Thyroid gland (tissue), 4 donors: ENCODE data around the gene ZKSCAN8. TPM values are rescaled to one million over a fixed set of nuclear protein-coding genes. Genes with fewer than 3 reads are reported as not detected.

Experiments
- DNase-seq, 2 donors: peaks; one replicate each; pipeline ENCODE4 v3.0.0-alpha.2; 2019
- H3K27ac ChIP-seq, 3 donors: fragments of 200-600 bp; sonication (generic); 1 replicate in 2 of 3; 2 replicates in 1 of 3; pipeline ENCODE4 v1.5.1; 2016 to 2019; ENCODE audit warnings: mild to moderate bottlenecking in 1 of 3, moderate library complexity in 1 of 3
- H3K27me3 ChIP-seq: fragments of 200-600 bp; sonication (generic); one replicate; pipeline ENCODE4 v1.5.1; 2019
- H3K36me3 ChIP-seq, 2 donors: fragments of 200-600 bp; sonication (generic); one replicate each; pipeline ENCODE4 v1.5.1; 2016 to 2019
- H3K4me1 ChIP-seq, 2 donors: fragments of 200-600 bp; sonication (generic); one replicate each; pipeline ENCODE4 v1.5.1; 2017 to 2019
- H3K4me3 ChIP-seq, 3 donors: fragments of 200-600 bp; sonication (generic); replicated peaks in 1 of 3; 1 replicate in 2 of 3; 2 replicates in 1 of 3; pipeline ENCODE4 v1.5.1; 2016; ENCODE audit warnings: mild to moderate bottlenecking in 1 of 3
- H3K9me3 ChIP-seq: fragments of 200-600 bp; sonication (generic); one replicate; pipeline ENCODE4 v1.5.1; 2017
- CTCF ChIP-seq, 6 experiments: fragments of 200-600 bp in 3 of 6; fragments of 450-650 bp in 3 of 6; sonication (generic) in 3 of 6; IDR thresholded peaks; one replicate each; pipeline ENCODE4 v1.5.1; 2016 to 2019; ENCODE audit warnings: antibody characterized with exemption in 6 of 6, mild to moderate bottlenecking in 2 of 6, inconsistent platforms in 1 of 6, moderate library complexity in 1 of 6
- POLR2A ChIP-seq, 2 donors: fragments of 450-650 bp; IDR thresholded peaks; one replicate each; pipeline ENCODE4 v1.6.1; 2017; ENCODE audit warnings: antibody characterized with exemption in 2 of 2, mild to moderate bottlenecking in 2 of 2, moderate library complexity in 1 of 2
- WGBS, 2 donors: methylation state at CpG; one replicate each; pipeline ENCODE4 v1.1.5; 2017; 5-methylcytosine and 5-hydroxymethylcytosine counted together
- intact Hi-C: fragments of 100-400 bp; cut with DNase I; formaldehyde crosslinking; loops from one replicate; pipeline ENCODE4 v1.15.1; 2023
- total RNA-seq, 4 donors: library from RNA; depleted of rRNA; stranded (reverse); fragments of >200 nt; gene quantifications; one replicate each; pipeline ENCODE4 v1.2.3, GENCODE V29; 2016

The ZKSCAN8 gene
- total RNA-seq, 4 donors from 2014 or later = 21.5 to 44.2 (median 26.8) TPM

- H3K27ac ChIP-seq = no peak overlapping the region
- no peaks in the 10 kb centered on the region for H3K27me3 ChIP-seq
- no peak overlapping the region for H3K4me3 ChIP-seq
- peaks cover 11 to 15% of the 10 kb centered on the region in 2 donors for H3K4me1 ChIP-seq
- H3K9me3 ChIP-seq = no peaks in the 10 kb centered on the region
- intact Hi-C loops = loop anchor here (10.0 kb wide), 1 partner anchor 81 kb away; no protein-coding TSS in a partner anchor
- DNase-seq = no peak
- TF ChIP-seq POLR2A (IDR thresholded peaks at IDR 0.05) (no peak), CTCF (IDR thresholded peaks at IDR 0.05) (no peak)
- H3K36me3 ChIP-seq = peaks cover 0 to 5% of the 10 kb centered on the region in 2 donors
- WGBS, 2 donors = 55 to 60% methylated on average over 3 of the region's 3 CpGs
Measured at GRCh38 chr6:28134015-28134414, 7.7 kb upstream of the ZKSCAN8 start.

DNA sequence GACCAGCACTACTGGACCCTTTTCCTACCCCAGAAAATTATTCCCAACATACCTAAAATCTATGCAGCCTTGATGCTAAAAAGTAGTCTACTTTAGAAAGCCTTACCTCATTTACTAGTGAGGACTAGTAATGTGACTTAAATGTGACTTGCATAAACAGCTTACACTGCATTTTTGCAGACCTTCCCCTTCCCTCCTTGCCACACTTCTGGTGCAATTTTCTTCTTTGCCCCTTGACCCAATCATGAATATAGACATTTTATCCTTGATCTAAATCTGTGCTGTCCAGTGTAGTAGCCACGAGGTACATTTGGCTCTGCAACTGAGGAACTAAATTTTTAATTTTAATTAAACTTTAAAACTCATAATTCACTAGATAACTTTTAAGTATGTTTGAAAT is 7.0 kb upstream of the ZKSCAN8 start:
- H3K9me3 ChIP-seq = no peaks in the 10 kb centered on the region
- peaks cover 0 to 2% of the 10 kb centered on the region in 2 donors for H3K36me3 ChIP-seq
- H3K27me3 ChIP-seq = no peaks in the 10 kb centered on the region
- no peak for DNase-seq
- H3K4me1 ChIP-seq = peaks cover 11 to 15% of the 10 kb centered on the region in 2 donors
- 77 to 78% methylated on average over 1 of the region's 1 CpG for WGBS, 2 donors
- H3K27ac ChIP-seq = no peak overlapping the region
- no peak overlapping the region for H3K4me3 ChIP-seq
- intact Hi-C loops = loop anchor here (10.0 kb wide), 1 partner anchor 80 kb away; no protein-coding TSS in a partner anchor
- TF ChIP-seq POLR2A (IDR thresholded peaks at IDR 0.05) = no peak
- no peak for TF ChIP-seq CTCF (IDR thresholded peaks at IDR 0.05)

GRCh38 chr6:28135393-28135792 is 6.3 kb upstream of the ZKSCAN8 start:
- WGBS, 2 donors = 25 to 28% methylated on average over 3 of the region's 3 CpGs
- no peak for TF ChIP-seq POLR2A (IDR thresholded peaks at IDR 0.05)
- TF ChIP-seq CTCF (IDR thresholded peaks at IDR 0.05) = no peak
- H3K4me3 ChIP-seq = no peak overlapping the region
- H3K27ac ChIP-seq = no peak overlapping the region
- no peak for DNase-seq
- intact Hi-C loops = loop anchor here (10.0 kb wide), 1 partner anchor 79 kb away; no protein-coding TSS in a partner anchor
- peaks cover 11 to 15% of the 10 kb centered on the region in 2 donors for H3K4me1 ChIP-seq
- no peaks in the 10 kb centered on the region for H3K27me3 ChIP-seq
- no peaks in the 10 kb centered on the region for H3K36me3 ChIP-seq
- H3K9me3 ChIP-seq = no peaks in the 10 kb centered on the region

DNA sequence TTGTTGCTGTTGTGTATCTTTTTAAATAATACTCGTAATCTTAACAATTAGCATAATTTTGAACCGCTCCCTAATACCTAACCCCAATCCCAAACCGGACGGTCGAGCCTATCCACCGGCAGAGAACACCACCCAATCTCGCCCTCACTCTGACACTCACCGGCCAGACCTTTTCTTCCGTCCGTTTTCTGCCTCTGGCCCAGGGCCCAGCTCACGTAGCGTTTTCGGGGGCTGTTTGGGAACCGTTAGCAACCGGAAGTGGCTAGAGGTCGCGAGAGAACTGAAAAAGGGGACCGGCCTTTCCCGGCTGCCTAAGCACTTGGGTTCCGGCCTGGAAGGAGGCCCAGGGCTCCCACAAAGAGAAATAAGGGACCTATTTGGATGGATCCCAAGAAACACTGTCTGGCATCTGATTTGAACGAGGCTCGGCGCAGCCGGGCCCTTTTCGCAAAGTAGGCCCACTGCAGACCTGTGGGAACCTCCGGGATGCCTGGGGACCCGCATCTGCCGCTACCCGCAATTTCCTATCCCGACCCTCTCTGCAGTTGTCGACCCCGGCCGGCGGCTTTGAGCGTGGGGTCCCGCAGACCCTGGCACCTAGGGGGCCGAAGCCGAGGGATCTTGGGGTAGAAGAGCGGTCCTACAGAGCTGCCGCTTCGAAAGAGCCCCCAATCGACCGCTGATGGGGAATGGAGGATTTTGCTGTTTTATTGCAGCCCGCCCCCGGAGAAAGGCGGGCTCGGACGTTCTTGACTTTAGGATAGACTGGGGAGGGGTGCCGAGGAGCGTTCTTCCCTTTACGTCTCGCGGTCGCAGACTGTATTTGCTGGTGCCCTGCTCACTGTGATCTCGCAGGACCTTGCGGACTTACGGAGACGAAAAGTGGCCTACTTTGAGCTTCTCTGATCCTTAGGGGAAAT is 4.8 kb upstream of the ZKSCAN8 start:
- intact Hi-C loops = loop anchor here (10.0 kb wide), 1 partner anchor 78 kb away; no protein-coding TSS in a partner anchor
- peaks cover 11 to 15% of the 10 kb centered on the region in 2 donors for H3K4me1 ChIP-seq
- DNase-seq = peak; percentile 91 to 92
- H3K4me3 ChIP-seq = peak overlapping the region; percentile 65 to 93 (median 83)
- H3K36me3 ChIP-seq = no peaks in the 10 kb centered on the region
- peak overlapping the region; percentile 81 to 95 (median 87) for H3K27ac ChIP-seq
- TF ChIP-seq CTCF (IDR thresholded peaks at IDR 0.05) = no peak
- peak in 1 of 2 donors; percentile 23 for TF ChIP-seq POLR2A (IDR thresholded peaks at IDR 0.05)
- no peaks in the 10 kb centered on the region for H3K9me3 ChIP-seq
- H3K27me3 ChIP-seq = no peaks in the 10 kb centered on the region
- WGBS, 2 donors = 1% methylated on average over 35 to 46 of the region's 58 CpGs
